HCT116 (cell line): ENCODE data around the gene TEF. TPM values are rescaled to one million over a fixed set of nuclear protein-coding genes. Genes with fewer than 3 reads are reported as not detected.

Source experiments
- ATAC-seq: fragments of 200-7000 bp; cut with Tn5 transposase; 2 replicates; pipeline ENCODE4 v1.9.1; 2020; ENCODE audit warnings: mild to moderate bottlenecking, moderate library complexity
- BruUV-seq: library from RNA; stranded (reverse); fragments of 400-500 nt; replicated peaks from 2 replicates; lab custom pipeline; 2021; lab: Mats Ljungman, UMichigan
- CTCF ChIA-PET: fragments of 300-600 bp; sonication (Branson Sonifier 250); formaldehyde crosslinking; loops from one replicate; lab custom pipeline; 2021; ENCODE audit warnings: antibody characterized with exemption; lab: Charles Lee
- POLR2A ChIA-PET: fragments of 300-600, 350-600 bp; sonication (Branson Sonifier 250); formaldehyde crosslinking; loops from one replicate; lab custom pipeline; 2021; ENCODE audit warnings: antibody characterized with exemption; lab: Charles Lee
- RAD21 ChIA-PET, 2 experiments: fragments of 300-600 bp; sonication (Branson Sonifier 250); formaldehyde crosslinking; loops; one replicate each; lab custom pipeline; 2023; ENCODE audit warnings: low total read pairs in 2 of 2; ENCODE audit not compliant: uncharacterized antibody in 2 of 2, unreplicated experiment in 2 of 2, low non-redundant PET in 1 of 2; lab: Charles Lee
- DNase-seq: peaks from one replicate; pipeline ENCODE4 v3.0.0-alpha.2; 2010; ENCODE audit warnings: low read depth, low spot score
- H2AFZ ChIP-seq: fragments of 200-600 bp; shearing (Covaris generic), sonication (generic); 2 replicates; pipeline ENCODE4 v1.6.1; 2017; ENCODE audit warnings: low read depth, mixed run types, mixed read lengths, antibody characterized with exemption, low read length; ENCODE audit not compliant: poor library complexity, severe bottlenecking
- H3K27ac ChIP-seq: 2 replicates; pipeline ENCODE4 v1.5.1; 2012; ENCODE audit warnings: low read depth, low read length
- H3K27me3 ChIP-seq: fragments of 200-600 bp; sonication (generic); 2 replicates; pipeline ENCODE4 v1.6.1; 2016; ENCODE audit warnings: mixed run types, low read length, mixed read lengths; ENCODE audit not compliant: insufficient read depth
- H3K36me3 ChIP-seq, 2 experiments: fragments of 200-500 bp in 1 of 2; fragments of 200-600 bp in 1 of 2; sonication (Bioruptor generic) in 1 of 2; sonication (generic) in 1 of 2; 2 replicates each; pipeline versions ENCODE4 v1.5.1 to v1.6.1; 2014 to 2016; ENCODE audit warnings: low read length in 2 of 2, inconsistent platforms in 1 of 2, mixed read lengths in 1 of 2, mixed run types in 1 of 2; ENCODE audit not compliant: insufficient read depth in 2 of 2, control insufficient read depth in 1 of 2
- H3K4me1 ChIP-seq, 2 experiments: fragments of 200-600 bp in 1 of 2; sonication (generic) in 1 of 2; 2 replicates each; pipeline versions ENCODE4 v1.5.1 to v1.6.1; 2012 to 2017; ENCODE audit warnings: low read length in 2 of 2, inconsistent platforms in 1 of 2, mild to moderate bottlenecking in 1 of 2, mixed read lengths in 1 of 2, mixed run types in 1 of 2, moderate library complexity in 1 of 2; ENCODE audit not compliant: insufficient read depth in 2 of 2, control insufficient read depth in 1 of 2
- H3K4me2 ChIP-seq: fragments of 200-600 bp; sonication (generic); 2 replicates; pipeline ENCODE4 v1.6.1; 2017; ENCODE audit warnings: mixed run types, low read length, mixed read lengths
- H3K4me3 ChIP-seq, 2 experiments: fragments of 200-600 bp in 1 of 2; sonication (generic) in 1 of 2; replicated peaks in 1 of 2; 2 replicates each; pipeline ENCODE4 v1.5.1; 2011 to 2016; ENCODE audit warnings: low read length in 2 of 2, control low read depth in 1 of 2, low read depth in 1 of 2, mild to moderate bottlenecking in 1 of 2, mixed read lengths in 1 of 2, mixed run types in 1 of 2
- H3K79me2 ChIP-seq: fragments of 200-600 bp; sonication (generic); 2 replicates; pipeline ENCODE4 v1.6.1; 2017; ENCODE audit warnings: mild to moderate bottlenecking, mixed run types, low read length, moderate library complexity, mixed read lengths; ENCODE audit not compliant: insufficient read depth
- H3K9ac ChIP-seq: fragments of 200-600 bp; sonication (generic); 2 replicates; pipeline ENCODE4 v1.6.1; 2016; ENCODE audit warnings: low read length, mixed read lengths
- H3K9me2 ChIP-seq: fragments of 200-600 bp; sonication (generic), shearing (Covaris generic); 2 replicates; pipeline ENCODE4 v1.6.1; 2017; ENCODE audit warnings: mixed run types, mild to moderate bottlenecking, moderate library complexity; ENCODE audit not compliant: insufficient read depth
- H3K9me3 ChIP-seq, 2 experiments: fragments of 200-500 bp in 1 of 2; fragments of 200-600 bp in 1 of 2; sonication (Bioruptor generic) in 1 of 2; sonication (generic) in 1 of 2; 2 replicates each; pipeline ENCODE4 v1.6.1; 2014 to 2017; ENCODE audit warnings: low read length in 2 of 2, mixed read lengths in 2 of 2, inconsistent platforms in 1 of 2, low read depth in 1 of 2, mild to moderate bottlenecking in 1 of 2, mixed run types in 1 of 2, moderate library complexity in 1 of 2; ENCODE audit not compliant: control insufficient read depth in 1 of 2, insufficient read depth in 1 of 2
- H4K20me1 ChIP-seq: fragments of 200-600 bp; sonication (generic), shearing (Covaris generic); 2 replicates; pipeline ENCODE4 v1.6.1; 2017; ENCODE audit warnings: mixed run types, mild to moderate bottlenecking, moderate library complexity; ENCODE audit not compliant: insufficient read depth
- EGR1 ChIP-seq: IDR thresholded peaks from 2 replicates; pipeline ENCODE4 v1.6.1; 2012; ENCODE audit warnings: low read depth
- ELF1 ChIP-seq: IDR thresholded peaks from 2 replicates; pipeline ENCODE4 v1.6.1; 2012; ENCODE audit warnings: low read depth, borderline replicate concordance
- EZH2 ChIP-seq: fragments of 200-600 bp; sonication (generic); IDR thresholded peaks from 2 replicates; pipeline ENCODE4 v1.6.1; 2017; ENCODE audit warnings: antibody characterized with exemption, mixed run types
- EZH2phosphoT487 ChIP-seq: fragments of 200-600 bp; IDR thresholded peaks from 2 replicates; pipeline ENCODE4 v1.6.1; 2018; ENCODE audit warnings: antibody characterized with exemption, borderline replicate concordance
- FOSL1 ChIP-seq: IDR thresholded peaks from 2 replicates; pipeline ENCODE4 v1.6.1; 2012; ENCODE audit warnings: low read depth
- JUND ChIP-seq: IDR thresholded peaks from 2 replicates; pipeline ENCODE4 v1.6.1; 2012
- RAD21 ChIP-seq: IDR thresholded peaks from 2 replicates; pipeline ENCODE4 v1.6.1; 2012; ENCODE audit warnings: low read depth, mild to moderate bottlenecking
- REST ChIP-seq: IDR thresholded peaks from 2 replicates; pipeline ENCODE4 v1.6.1; 2012; ENCODE audit warnings: low read depth
- SRF ChIP-seq: IDR thresholded peaks from 2 replicates; pipeline ENCODE4 v1.6.1; 2012; ENCODE audit warnings: low read depth
- TCF7L2 ChIP-seq: IDR thresholded peaks from 2 replicates; pipeline ENCODE4 v1.7.0; 2011; ENCODE audit warnings: borderline replicate concordance, inconsistent platforms; ENCODE audit not compliant: insufficient read depth, insufficient read length; ENCODE audit errors: extremely low read depth
- ZFX ChIP-seq: fragments of 450-650 bp; IDR thresholded peaks from 2 replicates; pipeline ENCODE4 v1.6.1; 2017
- intact Hi-C: fragments of 100-400 bp; cut with micrococcal nuclease; formaldehyde crosslinking; loops from 2 replicates; pipeline ENCODE4 v1.10.0; 2022
- total RNA-seq: library from RNA; stranded (reverse); gene quantifications from one replicate; pipeline ENCODE4 v1.2.1, GENCODE V29; 2021; ENCODE audit not compliant: unreplicated experiment

TEF gene
- total RNA-seq, 1 experiment from 2014 or later, result 16.5 TPM

GRCh38 chr22:41344189-41344788 lies 37.5 kb upstream of the TEF start (continued):
- TF ChIP-seq EZH2phosphoT487 (no peak), RAD21 (no peak), FOSL1 (no peak), EGR1 (no peak), SRF (no peak)

GRCh38 chr22:41345807-41346335 lies 35.9 kb upstream of the TEF start:
- RAD21 ChIA-PET, result no interaction called here
- no peak for DNase-seq
- H3K27ac ChIP-seq, result no peak overlapping the region
- POLR2A ChIA-PET, result no interaction called here
- no peaks in the 10 kb centered on the region for H3K9me2 ChIP-seq
- H3K79me2 ChIP-seq, result no peaks in the 10 kb centered on the region
- peaks cover 0 to 3% of the 10 kb centered on the region in 2 experiments; a peak in 1 of 4 replicates for H3K4me1 ChIP-seq
- no peaks in the 10 kb centered on the region for H4K20me1 ChIP-seq
- no peak for ATAC-seq
- H3K36me3 ChIP-seq, result peaks cover 11 to 31% of the 10 kb centered on the region in 2 experiments; a peak in 3 of 4 replicates
- no peak for TF ChIP-seq EZH2
- no peak for TF ChIP-seq ZFX
- no TSS peak for BruUV-seq
- H3K4me3 ChIP-seq, result no peak overlapping the region
- no peak overlapping the region for H3K4me2 ChIP-seq
- H2AFZ ChIP-seq, result no peak overlapping the region
- intact Hi-C loops, result no loop called here
- no peaks in the 10 kb centered on the region for H3K27me3 ChIP-seq
- CTCF ChIA-PET, result no interaction called here
- H3K9ac ChIP-seq, result no peak overlapping the region
- no peaks in the 10 kb centered on the region for H3K9me3 ChIP-seq

GRCh38 chr22:41347066-41347859 lies 34.5 kb upstream of the TEF start:
- POLR2A ChIA-PET, result no interaction called here
- CTCF ChIA-PET, result no interaction called here
- no peak for TF ChIP-seq JUND
- TF ChIP-seq REST, result no peak
- TF ChIP-seq SRF, result no peak
- no peak for TF ChIP-seq ELF1
- no peak for TF ChIP-seq TCF7L2
- no peak for TF ChIP-seq EZH2
- no peak for TF ChIP-seq EGR1

More at GRCh38 chr22:41347066-41347859, 34.5 kb upstream of the TEF start:
- peaks cover 11 to 31% of the 10 kb centered on the region in 2 experiments; a peak in 3 of 4 replicates for H3K36me3 ChIP-seq
- no peak overlapping the region for H2AFZ ChIP-seq
- RAD21 ChIA-PET, result no interaction called here
- H3K4me1 ChIP-seq, result peaks cover 0 to 17% of the 10 kb centered on the region in 2 experiments; a peak in 2 of 4 replicates
- BruUV-seq, result no TSS peak
- no peaks in the 10 kb centered on the region for H3K27me3 ChIP-seq
- no peak overlapping the region for H3K9ac ChIP-seq
- H3K9me3 ChIP-seq, result no peaks in the 10 kb centered on the region
- intact Hi-C loops, result no loop called here
- no peak overlapping the region for H3K27ac ChIP-seq
- DNase-seq, result no peak
- H3K4me2 ChIP-seq, result no peak overlapping the region
- no peak overlapping the region for H3K4me3 ChIP-seq
- no peaks in the 10 kb centered on the region for H3K9me2 ChIP-seq
- no peaks in the 10 kb centered on the region for H3K79me2 ChIP-seq
- H4K20me1 ChIP-seq, result no peaks in the 10 kb centered on the region
- ATAC-seq, result no peak
